Measurements from ENCODE around the gene RUBCN. TPM values are rescaled to one million over a fixed set of nuclear protein-coding genes. Genes with fewer than 3 reads are reported as not detected.
"Not testable (repeated sequence)": the region's sequence is repeated elsewhere in the genome, so short reads cannot be mapped to it uniquely, and the experiment has no call there.

Gene RUBCN
- total RNA-seq, 1 experiment from 2014 or later: 37.9 TPM

DNA sequence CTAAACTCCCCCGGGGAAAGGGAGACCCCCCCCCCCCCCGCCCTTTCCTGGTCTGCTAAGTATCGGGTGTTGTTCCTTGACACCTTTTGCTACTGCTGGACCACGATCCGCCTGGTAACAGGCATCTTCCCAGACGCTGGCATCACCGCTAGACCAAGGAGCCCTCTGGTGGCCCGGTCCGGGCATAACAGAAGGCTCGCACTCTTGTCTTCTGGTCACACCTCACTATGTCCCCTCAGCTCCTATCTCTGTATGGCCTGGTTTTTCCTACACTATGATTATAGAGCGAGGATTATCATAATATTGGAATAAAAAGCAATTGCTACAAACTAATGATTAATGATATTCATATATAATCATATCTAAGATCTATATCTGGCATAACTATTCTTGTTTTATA is 104.7 kb downstream of the RUBCN start:
- POLR2A ChIA-PET; BruUV-seq (replicated peaks); intact Hi-C loops (cut with micrococcal nuclease; ENCODE audit: unreplicated experiment); in situ Hi-C loops (cut with HindIII; ENCODE audit: low pct_unique_long_range_greater_than_20kb, low sequenced_read_pairs); H3K9me3 ChIP-seq (ENCODE audit: control insufficient read depth, insufficient read depth, low read depth, low read length); H3K4me1 ChIP-seq (ENCODE audit: control insufficient read depth, insufficient read depth, low read length); H3K27me3 ChIP-seq (ENCODE audit: control insufficient read depth, insufficient read depth, low read length); H3K4me3 ChIP-seq (ENCODE audit: low read depth in 2 of 2, low read length in 2 of 2); H3K27ac ChIP-seq (ENCODE audit: low read length); DNase-seq (ENCODE audit: low read depth, low spot score); H3K36me3 ChIP-seq (ENCODE audit: control insufficient read depth, insufficient read depth, low read length); ATAC-seq: not testable (repeated sequence)
- TF ChIP-seq, protein P1, sequence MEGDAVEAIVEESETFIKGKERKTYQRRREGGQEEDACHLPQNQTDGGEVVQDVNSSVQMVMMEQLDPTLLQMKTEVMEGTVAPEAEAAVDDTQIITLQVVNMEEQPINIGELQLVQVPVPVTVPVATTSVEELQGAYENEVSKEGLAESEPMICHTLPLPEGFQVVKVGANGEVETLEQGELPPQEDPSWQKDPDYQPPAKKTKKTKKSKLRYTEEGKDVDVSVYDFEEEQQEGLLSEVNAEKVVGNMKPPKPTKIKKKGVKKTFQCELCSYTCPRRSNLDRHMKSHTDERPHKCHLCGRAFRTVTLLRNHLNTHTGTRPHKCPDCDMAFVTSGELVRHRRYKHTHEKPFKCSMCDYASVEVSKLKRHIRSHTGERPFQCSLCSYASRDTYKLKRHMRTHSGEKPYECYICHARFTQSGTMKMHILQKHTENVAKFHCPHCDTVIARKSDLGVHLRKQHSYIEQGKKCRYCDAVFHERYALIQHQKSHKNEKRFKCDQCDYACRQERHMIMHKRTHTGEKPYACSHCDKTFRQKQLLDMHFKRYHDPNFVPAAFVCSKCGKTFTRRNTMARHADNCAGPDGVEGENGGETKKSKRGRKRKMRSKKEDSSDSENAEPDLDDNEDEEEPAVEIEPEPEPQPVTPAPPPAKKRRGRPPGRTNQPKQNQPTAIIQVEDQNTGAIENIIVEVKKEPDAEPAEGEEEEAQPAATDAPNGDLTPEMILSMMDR (IDR thresholded peaks at IDR 0.05): peak; percentile 29; the same call in 1 of the 2 replicates
- CTCF ChIA-PET: interaction anchor here (0.6 kb wide), 1 partner anchor 337 kb away, joined by 7 read pairs; no protein-coding TSS in a partner anchor

DNA sequence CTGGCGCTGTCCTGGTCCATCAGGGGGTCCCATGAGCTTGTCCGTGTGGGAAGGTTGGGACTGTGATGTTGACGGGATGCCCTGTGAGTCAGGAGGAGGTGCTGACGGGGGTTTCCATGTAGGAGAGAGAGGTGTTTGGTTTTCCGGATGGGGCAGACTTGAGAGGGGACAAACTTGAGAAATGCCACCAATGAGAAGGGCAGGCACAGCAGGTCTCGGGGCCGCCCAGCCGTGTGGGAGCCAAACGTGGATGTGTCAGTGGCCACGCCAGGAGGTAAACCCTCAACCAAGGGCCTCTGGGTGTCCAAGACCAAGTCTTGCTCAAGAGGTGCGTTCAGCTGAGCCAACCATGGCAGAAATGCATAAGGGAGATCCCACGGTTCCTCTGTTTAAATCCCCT is 105.9 kb downstream of the RUBCN start:
- in situ Hi-C loops (cut with HindIII; ENCODE audit: low pct_unique_long_range_greater_than_20kb, low sequenced_read_pairs); intact Hi-C loops (cut with micrococcal nuclease; ENCODE audit: unreplicated experiment): not testable (repeated sequence)

DNA sequence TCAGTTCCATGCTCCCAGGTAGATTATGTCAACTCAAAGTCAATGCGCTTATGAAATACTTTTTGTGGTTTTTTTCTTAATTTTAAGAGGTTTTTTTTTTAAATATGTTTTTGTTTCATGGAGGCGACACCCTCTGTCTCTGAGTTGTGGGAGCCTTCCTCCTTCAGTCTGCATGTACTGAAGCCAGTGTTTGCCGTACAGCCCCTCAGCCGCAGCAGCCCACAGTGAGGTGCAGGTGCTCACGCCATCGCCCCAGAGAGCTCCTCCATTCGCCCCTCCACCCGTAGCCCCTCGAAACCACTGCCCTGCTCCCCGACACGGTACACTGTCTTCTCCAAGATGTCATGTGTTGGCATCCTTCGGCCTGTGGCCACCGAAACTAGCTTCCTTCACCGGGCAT is 107.4 kb downstream of the RUBCN start:
- CTCF ChIA-PET; H3K27ac ChIP-seq (ENCODE audit: low read length); H3K4me1 ChIP-seq (ENCODE audit: control insufficient read depth, insufficient read depth, low read length); DNase-seq (ENCODE audit: low read depth, low spot score); H3K36me3 ChIP-seq (ENCODE audit: control insufficient read depth, insufficient read depth, low read length); BruUV-seq (replicated peaks); H3K9me3 ChIP-seq (ENCODE audit: control insufficient read depth, insufficient read depth, low read depth, low read length); H3K4me3 ChIP-seq (ENCODE audit: low read depth in 2 of 2, low read length in 2 of 2); intact Hi-C loops (cut with micrococcal nuclease; ENCODE audit: unreplicated experiment); POLR2A ChIA-PET; H3K27me3 ChIP-seq (ENCODE audit: control insufficient read depth, insufficient read depth, low read length); in situ Hi-C loops (cut with HindIII; ENCODE audit: low pct_unique_long_range_greater_than_20kb, low sequenced_read_pairs); ATAC-seq: not testable (repeated sequence)

More for the DNA sequence above, 105.9 kb downstream of the RUBCN start:
- H3K4me1 ChIP-seq (ENCODE audit: control insufficient read depth, insufficient read depth, low read length); H3K4me3 ChIP-seq (ENCODE audit: low read depth in 2 of 2, low read length in 2 of 2); BruUV-seq (replicated peaks); H3K9me3 ChIP-seq (ENCODE audit: control insufficient read depth, insufficient read depth, low read depth, low read length); H3K36me3 ChIP-seq (ENCODE audit: control insufficient read depth, insufficient read depth, low read length); H3K27ac ChIP-seq (ENCODE audit: low read length); POLR2A ChIA-PET; H3K27me3 ChIP-seq (ENCODE audit: control insufficient read depth, insufficient read depth, low read length); ATAC-seq; DNase-seq (ENCODE audit: low read depth, low spot score); CTCF ChIA-PET: not testable (repeated sequence)

- DNase-seq (ENCODE audit: low read depth, low spot score) (peak; percentile 22), ATAC-seq (peak; percentile 92)
- H3K4me1 ChIP-seq (ENCODE audit: control insufficient read depth, insufficient read depth, low read length); H3K27me3 ChIP-seq (ENCODE audit: control insufficient read depth, insufficient read depth, low read length); H3K36me3 ChIP-seq (ENCODE audit: control insufficient read depth, insufficient read depth, low read length); H3K9me3 ChIP-seq (ENCODE audit: control insufficient read depth, insufficient read depth, low read depth, low read length); CTCF ChIA-PET; BruUV-seq (replicated peaks); POLR2A ChIA-PET; intact Hi-C loops (cut with micrococcal nuclease; ENCODE audit: unreplicated experiment); in situ Hi-C loops (cut with HindIII; ENCODE audit: low pct_unique_long_range_greater_than_20kb, low sequenced_read_pairs): not testable (repeated sequence)
- Histone ChIP-seq H3K27ac (ENCODE audit: low read length) (peak overlapping the region; percentile 89), H3K4me3 (ENCODE audit: low read depth in 2 of 2, low read length in 2 of 2) (peak overlapping the region; percentile 58 to 78)
- TF ChIP-seq POLR2AphosphoS5 (IDR thresholded peaks at IDR 0.05; ENCODE audit: low read depth, low read length): peak; percentile 66
Observed at GRCh38 chr3:197627772-197628523, 108.8 kb downstream of the RUBCN start.

GRCh38 chr3:197627158-197627771 is 109.4 kb downstream of the RUBCN start:
- CTCF ChIA-PET; BruUV-seq (replicated peaks); H3K9me3 ChIP-seq (ENCODE audit: control insufficient read depth, insufficient read depth, low read depth, low read length); H3K27me3 ChIP-seq (ENCODE audit: control insufficient read depth, insufficient read depth, low read length); H3K4me1 ChIP-seq (ENCODE audit: control insufficient read depth, insufficient read depth, low read length); H3K27ac ChIP-seq (ENCODE audit: low read length); in situ Hi-C loops (cut with HindIII; ENCODE audit: low pct_unique_long_range_greater_than_20kb, low sequenced_read_pairs); POLR2A ChIA-PET; DNase-seq (ENCODE audit: low read depth, low spot score); intact Hi-C loops (cut with micrococcal nuclease; ENCODE audit: unreplicated experiment); H3K36me3 ChIP-seq (ENCODE audit: control insufficient read depth, insufficient read depth, low read length): not testable (repeated sequence)
- peak; percentile 74 for ATAC-seq
- peak overlapping the region; percentile 58 to 78 for H3K4me3 ChIP-seq (ENCODE audit: low read depth in 2 of 2, low read length in 2 of 2)

- intact Hi-C loops (cut with micrococcal nuclease; ENCODE audit: unreplicated experiment); CTCF ChIA-PET; H3K36me3 ChIP-seq (ENCODE audit: control insufficient read depth, insufficient read depth, low read length); DNase-seq (ENCODE audit: low read depth, low spot score); BruUV-seq (replicated peaks); H3K27me3 ChIP-seq (ENCODE audit: control insufficient read depth, insufficient read depth, low read length); in situ Hi-C loops (cut with HindIII; ENCODE audit: low pct_unique_long_range_greater_than_20kb, low sequenced_read_pairs); H3K27ac ChIP-seq (ENCODE audit: low read length); H3K4me1 ChIP-seq (ENCODE audit: control insufficient read depth, insufficient read depth, low read length); H3K9me3 ChIP-seq (ENCODE audit: control insufficient read depth, insufficient read depth, low read depth, low read length): not testable (repeated sequence)
- POLR2A ChIA-PET: interaction anchor here (0.6 kb wide), 1 partner anchor 85 kb away, joined by 3 read pairs; no protein-coding TSS in a partner anchor
- peak; percentile 56 for ATAC-seq
- peak overlapping the region; percentile 47 to 58 for H3K4me3 ChIP-seq (ENCODE audit: low read depth in 2 of 2, low read length in 2 of 2)
Observed at GRCh38 chr3:197626404-197627157, 110.1 kb downstream of the RUBCN start.

Data from Panc1 (cell line).